ENCODE measurements around the gene SSBP3. TPM values are rescaled to one million over a fixed set of nuclear protein-coding genes. Genes with fewer than 3 reads are reported as not detected.

The SSBP3 gene
- total RNA-seq, 1 donor from 2014 or later: 29.7 TPM

- Mint-ChIP-seq H3K27ac (no peak overlapping the region), H3K27me3 (peaks cover 17% of the 10 kb centered on the region), H3K36me3 (ENCODE audit: low read depth) (no peaks in the 10 kb centered on the region), H3K4me3 (no peak overlapping the region), H3K4me1 (peaks cover 27% of the 10 kb centered on the region), H3K9me3 (no peaks in the 10 kb centered on the region)
- intact Hi-C loops (cut with micrococcal nuclease): no loop called here
- ChIA-PET CTCF (no interaction called here), POLR2A (no interaction called here)
- no peak for TF ChIP-seq CTCF (IDR thresholded peaks at IDR 0.05)
- ATAC-seq (ENCODE audit: low read depth) (no peak), DNase-seq (no peak)
These were observed 4.2 kb upstream of the SSBP3 start for GRCh38 chr1:54410359-54410758.

GRCh38 chr1:54409156-54410142 is 3.3 kb upstream of the SSBP3 start:
- TF ChIP-seq CTCF (IDR thresholded peaks at IDR 0.05): no peak
- intact Hi-C loops (cut with micrococcal nuclease): loop anchor here (5.0 kb wide), 3 partner anchors 287 to 522 kb away; partner anchors contain the start of genes TTC4 and YIPF1
- Mint-ChIP-seq H3K4me1 (peaks cover 35% of the 10 kb centered on the region), H3K27ac (peak overlapping the region; percentile 54), H3K36me3 (ENCODE audit: low read depth) (no peaks in the 10 kb centered on the region), H3K27me3 (peaks cover 8% of the 10 kb centered on the region), H3K9me3 (no peaks in the 10 kb centered on the region), H3K4me3 (peak overlapping the region; percentile 33)
- no peak for DNase-seq
- ATAC-seq (ENCODE audit: low read depth): no peak
- POLR2A ChIA-PET: no interaction called here
- CTCF ChIA-PET: interaction anchor here (1.0 kb wide), 1 partner anchor 80 kb away, joined by 3 read pairs; no protein-coding TSS in a partner anchor

- intact Hi-C loops (cut with micrococcal nuclease): loop anchor here (5.0 kb wide), 3 partner anchors 286 to 521 kb away; partner anchors contain the start of genes TTC4 and YIPF1
These were observed 2.2 kb upstream of the SSBP3 start for GRCh38 chr1:54408147-54409066.

More at GRCh38 chr1:54408147-54409066, 2.2 kb upstream of the SSBP3 start:
- no peak for ATAC-seq (ENCODE audit: low read depth)
- no peak for TF ChIP-seq CTCF (IDR thresholded peaks at IDR 0.05)
- no peak for DNase-seq
- CTCF ChIA-PET: interaction anchor here (1.0 to 2.5 kb wide), 3 partner anchors 80 to 337 kb away, joined by 3 to 37 read pairs (median 7); no protein-coding TSS in a partner anchor
- Mint-ChIP-seq H3K36me3 (ENCODE audit: low read depth) (no peaks in the 10 kb centered on the region), H3K9me3 (no peaks in the 10 kb centered on the region), H3K4me3 (peak overlapping the region; percentile 91), H3K27ac (peak overlapping the region; percentile 89), H3K27me3 (no peaks in the 10 kb centered on the region), H3K4me1 (peaks cover 46% of the 10 kb centered on the region)
- POLR2A ChIA-PET: interaction anchor here (0.6 to 3.4 kb wide), 10 partner anchors 32 to 463 kb away, joined by 3 to 108 read pairs (median 8); partner anchors contain the start of genes CYB5RL, IFT25, LRRC42 and MRPL37

Data from activated B cell treated with CpG ODN at 0.5 μM for 24 hours (primary cell).